Ovary (tissue), 9 donors: Measurements from ENCODE around the gene OVAAL. TPM values are rescaled to one million over a fixed set of nuclear protein-coding genes. Genes with fewer than 3 reads are reported as not detected.

Experiments
- DNase-seq, 5 donors: peaks; one replicate each; pipeline ENCODE4 v3.0.0-alpha.2; 2019 to 2020
- H3K27ac ChIP-seq, 2 donors: fragments of 200-600 bp; one replicate each; pipeline versions ENCODE4 v1.5.1 to v1.8.0; 2019 to 2022
- H3K27me3 ChIP-seq: fragments of 200-600 bp; one replicate; pipeline ENCODE4 v1.8.0; 2022
- H3K36me3 ChIP-seq: fragments of 200-600 bp; sonication (generic); one replicate; pipeline ENCODE4 v1.5.1; 2019
- H3K4me1 ChIP-seq: one replicate; pipeline ENCODE4 v1.8.1; 2013; ENCODE audit warnings: mild to moderate bottlenecking, moderate library complexity; ENCODE audit not compliant: insufficient read depth
- H3K4me3 ChIP-seq: fragments of 200-600 bp; sonication (generic); one replicate; pipeline ENCODE4 v1.5.1; 2017
- H3K9me3 ChIP-seq, 2 donors: fragments of 200-600 bp in 1 of 2; sonication (generic) in 1 of 2; one replicate each; pipeline versions ENCODE4 v1.5.1 to v1.8.1; 2013 to 2019; ENCODE audit warnings: mild to moderate bottlenecking in 1 of 2, moderate library complexity in 1 of 2
- CTCF ChIP-seq, 3 donors: fragments of 450-650 bp in 2 of 3; fragments of 200-600 bp in 1 of 3; IDR thresholded peaks; one replicate each; pipeline versions ENCODE4 v1.5.1 to v1.8.0; 2016 to 2022; ENCODE audit warnings: antibody characterized with exemption in 3 of 3, mild to moderate bottlenecking in 1 of 3
- EP300 ChIP-seq: sonication (generic); formaldehyde crosslinking; IDR thresholded peaks from one replicate; pipeline ENCODE4 v1.6.1; 2017; ENCODE audit warnings: antibody characterized with exemption
- POLR2A ChIP-seq: fragments of 450-650 bp; IDR thresholded peaks from one replicate; pipeline ENCODE4 v1.6.1; 2017; ENCODE audit warnings: antibody characterized with exemption, mild to moderate bottlenecking, moderate library complexity
- WGBS, 3 donors: extraction: QIAGEN DNeasy Blood & Tissue Kit in 1 of 3; methylation state at CpG; one replicate each; pipeline versions ENCODE4 v1.1.5 to v1.1.7; 2013 to 2017; 5-methylcytosine and 5-hydroxymethylcytosine counted together
- intact Hi-C, 4 donors: fragments of 100-400 bp; cut with DNase I; formaldehyde crosslinking; loops; one replicate each; pipeline versions ENCODE4 v1.11.0 to v1.15.1; 2022 to 2023
- polyA plus RNA-seq, 2 donors: library from polyadenylated mRNA; stranded (reverse); fragments of 200-250 nt in 1 of 2; fragments of 350-450 nt in 1 of 2; fragmentation: Illumina TruSeq in 1 of 2; extraction: RNeasy Lipid Tissue Mini Kit (QIAGEN cat#74804) in 1 of 2; gene quantifications; one replicate each; pipeline ENCODE4 v1.2.3, GENCODE V29; 2013 to 2014
- total RNA-seq, 7 donors: library from RNA; depleted of rRNA in 2 of 7; stranded (reverse); fragments of >200 nt in 2 of 7; fragmentation: NEBNext Ultra II Directional in 3 of 7; extraction: Animal tissue kit (Norgen Biotek cat#: 25700) in 3 of 7; gene quantifications; one replicate each; pipeline versions ENCODE4 v1.1.0 to v1.2.4, GENCODE V29; 2016 to 2023
- donor health status: DM: no; HTN: no; CAD: no; lungs with moderate emphysema.
- donor health status: DM: no; HTN: no; CAD: no.
- donor health status: Bipolar disorder and iron deficiency.
- donor health status: DM: yes; HTN: yes; CAD: no.
- donor health status: DM: no; HTN: no; CAD: no.
- donor health status: DM: yes; HTN: yes; CAD: no.

OVAAL gene
- total and polyA plus RNA-seq, 9 donors = not detected

- H3K27ac ChIP-seq = no peak overlapping the region
- H3K36me3 ChIP-seq = no peaks in the 10 kb centered on the region
- H3K4me3 ChIP-seq = no peak overlapping the region
- no peak for TF ChIP-seq POLR2A
- TF ChIP-seq CTCF (IDR thresholded peaks at IDR 0.05) = no peak
- no peak for TF ChIP-seq EP300
- no peaks in the 10 kb centered on the region for H3K4me1 ChIP-seq
- H3K9me3 ChIP-seq = no peaks in the 10 kb centered on the region
- DNase-seq = no peak
- 77 to 82% (median 81%) methylated on average over 11 of the region's 11 CpGs for WGBS, 3 donors
- intact Hi-C loops = loop anchor here (10.0 kb wide), 3 partner anchors 626 to 646 kb away; no protein-coding TSS in a partner anchor
- no peaks in the 10 kb centered on the region for H3K27me3 ChIP-seq
Observed at GRCh38 chr1:180528868-180529470, 29.8 kb upstream of the OVAAL start.

GRCh38 chr1:180530501-180530900 lies 28.3 kb upstream of the OVAAL start:
- Histone ChIP-seq H3K27ac (no peak overlapping the region), H3K27me3 (no peaks in the 10 kb centered on the region), H3K4me1 (no peaks in the 10 kb centered on the region), H3K9me3 (no peaks in the 10 kb centered on the region), H3K4me3 (no peak overlapping the region), H3K36me3 (no peaks in the 10 kb centered on the region)
- WGBS, 3 donors = 55 to 66% (median 59%) methylated on average over 5 of the region's 5 CpGs
- intact Hi-C loops = loop anchor here (5.0 to 10.0 kb wide), 3 partner anchors 324 to 332 kb away; no protein-coding TSS in a partner anchor
- no peak for DNase-seq
- TF ChIP-seq EP300 (no peak), CTCF (IDR thresholded peaks at IDR 0.05) (no peak), POLR2A (no peak)

- no peak overlapping the region for H3K4me3 ChIP-seq
- no peaks in the 10 kb centered on the region for H3K9me3 ChIP-seq
- H3K27me3 ChIP-seq = no peaks in the 10 kb centered on the region
- 84 to 85% (median 84%) methylated on average over 5 of the region's 5 CpGs for WGBS, 3 donors
- no peak for DNase-seq
- TF ChIP-seq POLR2A (no peak), CTCF (IDR thresholded peaks at IDR 0.05) (no peak), EP300 (no peak)
- intact Hi-C loops = loop anchor here (5.0 to 10.0 kb wide), 3 partner anchors 322 to 329 kb away; no protein-coding TSS in a partner anchor
- H3K27ac ChIP-seq = no peak overlapping the region
- H3K36me3 ChIP-seq = no peaks in the 10 kb centered on the region
- no peaks in the 10 kb centered on the region for H3K4me1 ChIP-seq
Observed at GRCh38 chr1:180532854-180533253, 25.9 kb upstream of the OVAAL start.

- no peaks in the 10 kb centered on the region for H3K27me3 ChIP-seq
- TF ChIP-seq EP300 = no peak
- peak; percentile 45 to 48 (median 47) for TF ChIP-seq CTCF (IDR thresholded peaks at IDR 0.05)
- no peaks in the 10 kb centered on the region for H3K4me1 ChIP-seq
- no peak overlapping the region for H3K4me3 ChIP-seq
- H3K9me3 ChIP-seq = no peaks in the 10 kb centered on the region
- H3K36me3 ChIP-seq = no peaks in the 10 kb centered on the region
- no peak overlapping the region for H3K27ac ChIP-seq
- intact Hi-C loops = loop anchor here (5.0 to 10.0 kb wide), 3 partner anchors 321 to 329 kb away; no protein-coding TSS in a partner anchor
- DNase-seq = peak; percentile 34 to 69 (median 61)
- 42 to 46% (median 43%) methylated on average over 10 of the region's 10 CpGs for WGBS, 3 donors
Observed at GRCh38 chr1:180533266-180533987, 25.3 kb upstream of the OVAAL start.
